Smooth muscle cell of the pulmonary artery (primary cell): Measurements from ENCODE around the gene NET1. TPM values are rescaled to one million over a fixed set of nuclear protein-coding genes. Genes with fewer than 3 reads are reported as not detected.

Experiments
- total RNA-seq: library from RNA; depleted of rRNA; stranded (reverse); fragments of >200 nt; gene quantifications from 2 replicates; pipeline ENCODE4 v1.2.3, GENCODE V29; 2014

The NET1 gene, protein sequence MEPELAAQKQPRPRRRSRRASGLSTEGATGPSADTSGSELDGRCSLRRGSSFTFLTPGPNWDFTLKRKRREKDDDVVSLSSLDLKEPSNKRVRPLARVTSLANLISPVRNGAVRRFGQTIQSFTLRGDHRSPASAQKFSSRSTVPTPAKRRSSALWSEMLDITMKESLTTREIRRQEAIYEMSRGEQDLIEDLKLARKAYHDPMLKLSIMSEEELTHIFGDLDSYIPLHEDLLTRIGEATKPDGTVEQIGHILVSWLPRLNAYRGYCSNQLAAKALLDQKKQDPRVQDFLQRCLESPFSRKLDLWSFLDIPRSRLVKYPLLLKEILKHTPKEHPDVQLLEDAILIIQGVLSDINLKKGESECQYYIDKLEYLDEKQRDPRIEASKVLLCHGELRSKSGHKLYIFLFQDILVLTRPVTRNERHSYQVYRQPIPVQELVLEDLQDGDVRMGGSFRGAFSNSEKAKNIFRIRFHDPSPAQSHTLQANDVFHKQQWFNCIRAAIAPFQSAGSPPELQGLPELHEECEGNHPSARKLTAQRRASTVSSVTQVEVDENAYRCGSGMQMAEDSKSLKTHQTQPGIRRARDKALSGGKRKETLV
- total RNA-seq, result 21.6 and 21.9 TPM in 2 replicates

DNA sequence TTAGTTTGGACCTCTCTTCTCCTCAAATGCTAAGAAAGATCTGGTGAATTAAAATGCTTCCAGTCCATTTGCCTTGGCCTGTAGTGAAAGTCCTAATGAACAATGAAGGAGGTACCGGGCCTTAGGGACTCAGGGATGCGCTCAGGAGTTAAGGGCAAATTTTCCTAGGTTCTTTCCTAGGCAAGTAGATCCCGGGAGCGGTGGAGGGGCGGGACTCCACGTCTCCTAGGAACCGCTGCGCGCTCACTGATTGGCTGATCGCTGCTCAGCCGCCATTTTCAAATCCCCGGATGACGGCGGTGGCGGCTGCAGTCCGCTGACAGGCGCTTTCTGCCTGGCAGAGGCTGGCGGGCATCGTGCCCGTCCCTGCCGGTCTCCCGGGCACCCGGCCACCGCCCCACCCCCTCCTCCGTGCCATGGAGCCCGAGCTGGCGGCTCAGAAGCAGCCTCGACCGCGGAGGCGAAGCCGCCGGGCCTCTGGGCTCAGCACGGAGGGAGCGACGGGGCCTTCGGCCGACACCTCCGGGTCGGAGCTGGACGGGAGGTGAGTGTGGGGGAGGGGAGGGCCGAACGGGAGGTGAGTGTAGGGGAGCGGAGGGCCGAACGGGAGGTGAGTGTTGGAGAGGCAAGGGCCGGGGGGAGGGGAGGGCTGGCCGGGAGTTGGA lies at the start of gene NET1:
Gene NET1 (plus strand): TSS at position 281 of the 665 bp plus-strand sequence. CDS start 136 bp downstream, at position 417.

DNA sequence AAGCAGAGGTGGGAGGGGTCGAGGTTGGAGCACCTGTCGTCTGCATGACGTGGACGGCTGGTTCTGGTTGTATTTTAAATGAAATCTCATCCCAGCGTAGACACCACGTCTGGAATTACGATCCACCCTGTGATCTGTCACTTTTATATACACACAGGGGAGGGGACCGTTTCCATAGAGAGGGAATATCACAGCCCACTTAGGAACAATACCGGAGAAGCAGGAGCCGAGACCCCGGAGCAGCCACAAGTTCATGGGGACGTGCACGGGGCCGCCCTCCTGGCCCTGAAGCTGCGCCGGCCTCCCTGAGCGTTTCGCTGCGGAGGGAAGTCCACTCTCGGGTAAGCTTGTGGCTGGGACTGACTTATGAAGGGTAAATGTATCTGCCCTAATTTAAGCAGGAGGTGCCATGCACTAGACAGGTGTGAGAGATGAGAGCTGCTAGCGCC lies 47.4 kb upstream of the NET1 start, which contains the start of gene UCN3:
Gene UCN3 (plus strand): TSS at position 77 of the 449 bp plus-strand sequence. CDS start 8,755 bp downstream, outside the sequence.

DNA sequence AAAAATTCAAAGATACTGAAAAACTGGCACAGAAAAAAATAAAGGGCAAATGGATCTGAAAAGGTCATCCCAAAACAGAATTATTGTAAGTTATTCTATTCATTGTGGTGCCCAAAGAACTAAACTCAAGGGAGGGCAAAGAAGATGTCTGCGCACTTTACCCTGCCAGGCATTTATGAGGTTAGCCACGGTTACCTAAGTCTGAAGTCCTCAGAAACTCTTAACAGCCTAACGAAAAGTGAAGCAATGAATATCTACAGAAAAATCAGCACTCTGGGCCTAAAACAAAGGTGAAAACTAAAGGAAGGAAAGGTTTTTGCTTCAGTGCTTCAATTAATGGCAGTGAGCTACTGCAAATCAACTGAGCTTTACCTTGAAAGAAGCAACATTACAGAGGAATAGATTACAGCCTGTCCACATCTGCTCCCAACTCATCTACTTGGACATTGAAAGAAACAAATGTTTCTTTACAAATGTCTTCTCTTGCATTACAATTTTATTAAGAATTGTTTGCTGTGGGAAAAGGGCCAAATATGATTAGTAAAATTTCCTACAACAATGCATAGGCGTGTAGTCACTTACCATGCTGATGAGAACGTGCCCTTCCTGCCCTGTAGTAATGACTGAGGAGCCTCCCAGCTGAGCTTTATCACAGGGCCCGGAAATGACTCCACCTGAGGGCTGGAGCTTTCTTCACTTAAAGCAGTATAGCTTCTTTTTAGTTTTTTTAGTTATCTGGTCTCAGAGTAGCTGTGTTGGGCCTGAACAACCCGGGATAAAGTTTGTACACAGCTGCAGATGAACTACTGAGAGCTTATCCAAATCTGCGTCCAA lies 7.9 kb upstream of the NET1 start, which contains the start of gene TUBAL3:
Gene TUBAL3 (minus strand): TSS at position 621 of the 834 bp plus-strand sequence. CDS start 36 bp downstream, at position 585.

DNA sequence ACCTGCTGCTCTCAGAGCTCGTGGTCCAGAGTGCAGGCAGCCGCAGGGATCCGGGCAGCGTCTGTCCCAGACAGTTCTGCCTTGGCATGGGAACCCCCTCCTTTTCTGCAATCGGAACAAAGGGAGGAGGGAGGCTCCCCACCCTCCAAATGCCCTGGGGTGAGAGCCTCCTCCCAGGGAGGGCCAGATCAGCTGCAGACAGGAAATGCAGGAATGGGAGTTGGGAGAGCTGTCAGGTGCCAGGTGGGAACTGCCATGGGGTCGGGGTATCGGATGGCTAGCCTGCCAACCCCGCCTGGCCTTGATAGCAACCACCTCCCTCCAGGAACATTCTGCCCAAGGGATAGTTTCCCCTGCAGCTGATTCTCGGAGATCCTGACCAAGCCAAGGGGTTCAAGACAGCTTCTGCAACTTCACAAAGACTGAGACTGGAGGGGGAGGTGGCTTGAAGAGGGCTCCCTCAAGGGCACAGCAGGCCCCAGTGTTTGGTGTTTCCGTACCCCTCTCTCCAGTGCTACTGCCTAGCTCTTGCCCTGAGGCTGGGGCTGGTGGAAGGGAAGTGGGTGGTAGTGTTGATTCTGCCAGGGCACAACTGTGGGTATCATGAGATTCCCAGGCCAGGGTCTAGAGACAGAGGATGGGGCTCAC lies 87.3 kb downstream of the NET1 start, which contains the start of gene CALML5:
Gene CALML5 (minus strand): TSS at position 78 of the 648 bp plus-strand sequence. CDS start 132 bp downstream, outside the sequence.

Other genes with a start within 250 kb of the NET1 start
- not detected in 2 replicates for gene AKR1C8, start 227.4 kb upstream of the NET1 start, total RNA-seq
- not detected in 2 replicates for gene AKR1C4, start 215.7 kb upstream of the NET1 start, total RNA-seq
- not detected in 2 replicates for gene UCN3, start 47.6 kb upstream of the NET1 start, total RNA-seq
- not detected in 2 replicates for gene TUBAL3, start 7.7 kb upstream of the NET1 start, total RNA-seq
- gene CALML5, start 87.0 kb downstream of the NET1 start, total RNA-seq, result not detected in 2 replicates
- not detected in 2 replicates for gene CALML3, start 112.4 kb downstream of the NET1 start, total RNA-seq